ENCODE measurements around the gene P3H3.

GRCh38 chr12:6866163-6866919 lies 38.1 kb downstream of the P3H3 start:
- TF ChIP-seq POLR2A (IDR thresholded peaks at IDR 0.05) (no peak), POLR2AphosphoS5 (IDR thresholded peaks at IDR 0.05) (no peak)
